ENCODE measurements around the gene ST14.

Gene ST14

DNA sequence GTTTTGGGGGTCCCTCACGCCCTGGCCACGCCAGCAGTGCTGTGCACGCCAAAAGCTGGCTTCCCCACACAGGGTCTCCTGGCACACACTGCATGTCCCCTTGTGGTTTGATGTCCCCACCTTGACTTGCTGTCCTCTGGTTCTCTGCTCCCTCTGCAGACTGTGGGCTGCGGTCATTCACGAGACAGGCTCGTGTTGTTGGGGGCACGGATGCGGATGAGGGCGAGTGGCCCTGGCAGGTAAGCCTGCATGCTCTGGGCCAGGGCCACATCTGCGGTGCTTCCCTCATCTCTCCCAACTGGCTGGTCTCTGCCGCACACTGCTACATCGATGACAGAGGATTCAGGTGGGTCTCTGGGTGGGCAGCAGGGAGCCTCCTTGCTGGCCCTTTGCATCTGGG lies 40.2 kb downstream of the ST14 start:
- TF ChIP-seq, protein P1, sequence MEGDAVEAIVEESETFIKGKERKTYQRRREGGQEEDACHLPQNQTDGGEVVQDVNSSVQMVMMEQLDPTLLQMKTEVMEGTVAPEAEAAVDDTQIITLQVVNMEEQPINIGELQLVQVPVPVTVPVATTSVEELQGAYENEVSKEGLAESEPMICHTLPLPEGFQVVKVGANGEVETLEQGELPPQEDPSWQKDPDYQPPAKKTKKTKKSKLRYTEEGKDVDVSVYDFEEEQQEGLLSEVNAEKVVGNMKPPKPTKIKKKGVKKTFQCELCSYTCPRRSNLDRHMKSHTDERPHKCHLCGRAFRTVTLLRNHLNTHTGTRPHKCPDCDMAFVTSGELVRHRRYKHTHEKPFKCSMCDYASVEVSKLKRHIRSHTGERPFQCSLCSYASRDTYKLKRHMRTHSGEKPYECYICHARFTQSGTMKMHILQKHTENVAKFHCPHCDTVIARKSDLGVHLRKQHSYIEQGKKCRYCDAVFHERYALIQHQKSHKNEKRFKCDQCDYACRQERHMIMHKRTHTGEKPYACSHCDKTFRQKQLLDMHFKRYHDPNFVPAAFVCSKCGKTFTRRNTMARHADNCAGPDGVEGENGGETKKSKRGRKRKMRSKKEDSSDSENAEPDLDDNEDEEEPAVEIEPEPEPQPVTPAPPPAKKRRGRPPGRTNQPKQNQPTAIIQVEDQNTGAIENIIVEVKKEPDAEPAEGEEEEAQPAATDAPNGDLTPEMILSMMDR (conservative IDR thresholded peaks at IDR 0.05): no peak

DNA sequence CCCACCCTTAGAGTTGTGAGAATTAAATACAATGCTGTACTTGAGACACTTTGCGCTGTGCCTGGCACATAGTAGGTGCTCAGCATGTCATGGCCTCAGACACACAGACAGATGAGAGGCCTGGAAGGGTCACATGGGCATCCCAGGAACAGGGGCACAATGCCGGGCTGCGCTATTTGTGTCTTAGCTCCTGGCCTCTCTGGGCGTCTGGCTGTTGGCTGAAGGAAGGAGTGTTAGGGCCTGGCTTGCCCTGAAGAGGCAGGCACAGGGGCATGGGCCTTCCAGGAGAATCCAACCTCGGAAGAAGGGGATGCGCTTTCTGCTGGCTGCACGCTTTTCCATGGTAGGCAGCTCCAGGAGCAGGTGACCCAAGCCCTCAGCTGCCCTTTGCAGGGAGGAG lies 41.4 kb downstream of the ST14 start:
- H3K27ac ChIP-seq: no peak overlapping the region
- TF ChIP-seq, protein P1 (conservative IDR thresholded peaks at IDR 0.05): no peak

More for the DNA sequence above, 40.2 kb downstream of the ST14 start:
- H3K27ac ChIP-seq: no peak overlapping the region

DNA sequence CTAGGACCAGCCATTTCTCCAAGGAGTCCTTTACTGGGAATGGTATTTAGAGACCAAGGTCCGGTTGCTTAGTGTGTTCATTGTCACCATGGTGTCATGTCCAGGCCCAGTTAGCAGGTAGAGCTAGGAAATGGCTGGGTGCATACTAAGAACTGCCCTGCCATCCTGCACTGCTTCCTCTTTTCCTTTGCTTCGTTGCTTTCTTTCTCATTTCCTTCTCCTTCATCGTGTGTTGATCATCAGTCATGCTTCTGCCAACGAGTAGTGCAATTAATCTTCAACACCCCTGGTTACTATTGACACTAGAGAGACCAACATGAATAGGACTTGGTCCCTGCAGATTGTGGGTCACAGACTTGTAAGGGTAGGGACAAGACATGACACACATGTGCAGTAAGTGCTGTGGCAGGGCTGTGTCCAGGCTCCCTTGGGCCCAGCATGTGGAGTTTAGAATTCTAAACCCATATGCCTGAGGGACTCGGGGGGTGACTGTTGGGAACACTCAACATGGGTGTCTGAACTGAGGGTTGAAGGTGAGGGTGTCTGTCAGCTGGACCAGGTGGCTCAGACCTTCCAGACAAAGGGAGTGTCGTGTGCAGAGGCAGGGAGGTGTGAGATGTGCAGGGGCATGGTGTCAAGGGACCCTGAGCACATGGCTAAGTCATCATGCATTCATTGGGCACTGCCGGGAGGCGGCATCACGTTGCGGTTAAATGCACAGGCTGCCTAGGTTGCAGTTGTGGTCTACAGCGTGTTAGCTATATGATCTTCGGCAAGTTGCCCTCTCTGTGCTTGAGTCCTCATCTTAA lies 42.6 kb downstream of the ST14 start:
- H3K27ac ChIP-seq: no peak overlapping the region
- TF ChIP-seq, protein P1 (conservative IDR thresholded peaks at IDR 0.05): no peak

- no peak overlapping the region for H3K27ac ChIP-seq
- TF ChIP-seq, protein P1 (conservative IDR thresholded peaks at IDR 0.05): no peak
These were observed 43.5 kb downstream of the ST14 start for GRCh38 chr11:130202818-130203689.

- H3K27ac ChIP-seq: no peak overlapping the region
- TF ChIP-seq, protein P1 (conservative IDR thresholded peaks at IDR 0.05): no peak
These were observed 44.5 kb downstream of the ST14 start for GRCh38 chr11:130203766-130204702.

- TF ChIP-seq, protein P1 (conservative IDR thresholded peaks at IDR 0.05): no peak
- H3K27ac ChIP-seq: no peak overlapping the region
These were observed 45.1 kb downstream of the ST14 start for GRCh38 chr11:130204703-130205095.
